Gastroesophageal sphincter (tissue), 3 donors: Measurements from ENCODE around the gene DIO1.

Experiments
- CTCF ChIP-seq, 4 experiments: fragments of 200-600 bp in 2 of 4; fragments of 450-650 bp in 2 of 4; sonication (generic) in 1 of 4; IDR thresholded peaks; one replicate each; pipeline ENCODE4 v1.5.1; 2017 to 2019; ENCODE audit warnings: antibody characterized with exemption in 4 of 4, mild to moderate bottlenecking in 2 of 4, moderate library complexity in 2 of 4
- EP300 ChIP-seq: sonication (generic); formaldehyde crosslinking; IDR thresholded peaks from one replicate; pipeline ENCODE4 v1.6.1; 2017; ENCODE audit warnings: antibody characterized with exemption, mild to moderate bottlenecking
- POLR2A ChIP-seq, 2 donors: fragments of 450-650 bp; IDR thresholded peaks; one replicate each; pipeline ENCODE4 v1.6.1; 2017; ENCODE audit warnings: antibody characterized with exemption in 2 of 2, mild to moderate bottlenecking in 2 of 2, moderate library complexity in 1 of 2
- POLR2AphosphoS5 ChIP-seq: sonication (generic); formaldehyde crosslinking; IDR thresholded peaks from one replicate; pipeline ENCODE4 v1.6.1; 2017; ENCODE audit warnings: antibody characterized with exemption

GRCh38 chr1:53888681-53889080 is 5.3 kb upstream of the DIO1 start:
- no peak for TF ChIP-seq CTCF (IDR thresholded peaks at IDR 0.05)
- TF ChIP-seq EP300: no peak
- no peak for TF ChIP-seq POLR2AphosphoS5
- no peak for TF ChIP-seq POLR2A (IDR thresholded peaks at IDR 0.05)
